Activated gamma-delta T cell (primary cell): Measurements from ENCODE around the gene RNPC3.

Experiments
- DNase-seq: peaks from one replicate; lab custom pipeline; 2025; lab: John Stamatoyannopoulos, UW
- total RNA-seq, 2 donors: gene quantifications; one replicate each; lab custom pipeline; 2026; lab: John Stamatoyannopoulos, UW

Gene RNPC3, protein sequence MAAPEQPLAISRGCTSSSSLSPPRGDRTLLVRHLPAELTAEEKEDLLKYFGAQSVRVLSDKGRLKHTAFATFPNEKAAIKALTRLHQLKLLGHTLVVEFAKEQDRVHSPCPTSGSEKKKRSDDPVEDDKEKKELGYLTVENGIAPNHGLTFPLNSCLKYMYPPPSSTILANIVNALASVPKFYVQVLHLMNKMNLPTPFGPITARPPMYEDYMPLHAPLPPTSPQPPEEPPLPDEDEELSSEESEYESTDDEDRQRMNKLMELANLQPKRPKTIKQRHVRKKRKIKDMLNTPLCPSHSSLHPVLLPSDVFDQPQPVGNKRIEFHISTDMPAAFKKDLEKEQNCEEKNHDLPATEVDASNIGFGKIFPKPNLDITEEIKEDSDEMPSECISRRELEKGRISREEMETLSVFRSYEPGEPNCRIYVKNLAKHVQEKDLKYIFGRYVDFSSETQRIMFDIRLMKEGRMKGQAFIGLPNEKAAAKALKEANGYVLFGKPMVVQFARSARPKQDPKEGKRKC
- total RNA-seq: 66.3 to 82.3 reads per million in 2 donors

DNA sequence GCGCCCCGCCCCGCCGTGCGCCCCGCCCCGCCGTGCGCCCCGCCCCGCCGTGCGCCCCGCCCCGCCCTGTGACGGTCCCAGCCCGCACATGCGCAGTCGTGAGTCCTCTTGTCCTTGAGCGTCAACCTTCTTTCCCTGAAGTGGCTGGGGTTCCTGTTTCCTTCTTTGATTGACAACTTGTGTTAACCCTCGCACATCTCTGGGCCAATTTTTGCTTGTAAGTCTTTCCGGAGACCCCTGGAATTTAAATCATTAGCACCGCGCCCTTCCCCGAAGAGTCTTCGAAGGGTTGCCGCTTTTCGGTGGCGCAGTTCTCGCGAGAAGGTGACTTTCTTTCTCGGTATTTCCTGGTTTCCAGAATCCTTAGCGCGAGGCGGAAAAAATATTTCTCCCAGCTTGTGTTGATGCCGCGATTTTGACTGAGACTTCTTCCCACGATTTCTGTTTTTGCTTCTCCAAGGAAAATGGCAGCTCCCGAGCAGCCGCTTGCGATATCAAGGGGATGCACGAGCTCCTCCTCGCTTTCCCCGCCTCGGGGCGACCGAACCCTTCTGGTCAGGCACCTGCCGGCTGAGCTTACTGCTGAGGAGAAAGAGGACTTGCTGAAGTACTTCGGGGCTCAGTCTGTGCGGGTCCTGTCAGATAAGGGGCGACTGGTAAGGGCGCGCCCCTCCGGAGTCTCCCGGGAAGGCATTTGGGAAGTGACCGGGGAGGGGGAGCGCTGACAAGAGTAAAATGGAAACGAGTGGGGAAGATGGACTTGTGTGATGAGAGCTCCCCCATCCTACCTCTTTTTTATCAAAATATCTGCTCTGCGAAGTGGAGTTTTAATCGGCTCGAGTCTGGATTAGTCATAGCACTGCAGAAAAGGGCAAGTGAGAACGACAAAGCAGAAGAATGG, at the start of gene RNPC3:
RNPC3 (plus strand) TSS at position 93 of the 901 bp plus-strand sequence; CDS start at position 465, 372 bp downstream.
- DNase-seq: peak; percentile 69

DNA sequence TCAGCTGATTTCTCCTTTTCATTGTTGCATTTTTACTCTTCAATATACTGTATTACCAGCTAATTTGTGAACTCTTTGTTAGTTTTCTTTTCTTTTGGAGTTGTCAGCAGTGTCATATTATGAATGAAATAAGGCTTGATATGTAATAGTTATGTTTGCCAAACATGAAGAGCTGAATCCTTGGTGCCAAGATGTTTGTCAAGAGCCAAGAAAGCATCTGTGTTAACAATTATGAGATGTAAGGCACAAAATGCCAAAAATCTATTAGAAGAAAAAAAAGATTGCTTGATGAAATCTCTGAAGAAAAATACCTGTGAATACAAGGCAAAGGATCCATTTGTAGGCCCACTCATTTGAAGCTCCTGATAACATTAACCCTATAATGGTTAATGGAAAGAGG, 48.4 kb upstream of the RNPC3 start:
- DNase-seq: no peak

DNA sequence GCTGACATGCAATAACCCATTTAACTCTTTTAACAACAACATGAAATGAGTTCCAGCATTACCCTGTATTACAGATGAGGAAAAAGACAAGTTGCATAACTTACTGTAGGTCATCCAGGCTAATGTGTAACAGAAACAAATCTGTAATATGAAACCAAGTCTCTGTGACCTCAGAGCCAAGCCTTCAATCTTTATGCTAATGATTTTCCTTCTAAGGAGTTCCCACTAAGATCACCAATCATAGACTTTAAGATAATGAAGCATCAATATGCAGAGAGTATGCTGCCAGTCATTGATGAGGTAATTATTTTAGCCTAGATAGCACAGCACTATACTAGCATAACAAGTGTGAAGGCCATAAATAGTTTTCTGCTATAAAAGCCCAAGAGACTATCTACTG, 35.6 kb upstream of the RNPC3 start:
- DNase-seq: no peak

DNA sequence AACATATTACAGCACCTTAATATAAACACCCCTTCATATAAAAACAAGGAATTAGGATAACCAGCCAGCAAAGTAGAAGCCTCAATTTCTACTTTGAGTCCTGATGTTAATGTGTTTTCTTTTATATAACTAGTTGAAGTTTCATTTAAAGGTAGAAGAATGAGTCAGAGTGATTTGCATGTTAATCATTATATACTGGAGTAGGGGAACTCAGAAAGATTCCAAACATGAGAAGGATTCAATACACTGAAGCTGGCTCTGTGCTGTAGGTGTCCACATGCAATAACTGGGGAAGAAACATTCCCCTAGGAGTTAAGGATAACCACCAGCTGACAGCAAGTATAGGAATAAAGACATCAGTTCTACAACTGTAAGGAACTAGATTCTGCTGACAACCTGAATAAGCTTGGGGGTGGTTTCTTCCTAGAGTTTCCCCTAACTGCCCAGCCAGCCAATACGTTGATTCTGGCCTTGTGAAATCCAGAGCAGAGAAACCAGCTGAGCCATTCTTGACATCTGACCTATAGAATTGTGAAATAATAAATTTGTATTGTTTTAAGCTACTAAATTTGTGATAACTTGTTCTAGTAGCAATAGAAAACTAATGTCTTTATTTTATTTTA, 33.4 kb upstream of the RNPC3 start:
- no peak for DNase-seq

DNA sequence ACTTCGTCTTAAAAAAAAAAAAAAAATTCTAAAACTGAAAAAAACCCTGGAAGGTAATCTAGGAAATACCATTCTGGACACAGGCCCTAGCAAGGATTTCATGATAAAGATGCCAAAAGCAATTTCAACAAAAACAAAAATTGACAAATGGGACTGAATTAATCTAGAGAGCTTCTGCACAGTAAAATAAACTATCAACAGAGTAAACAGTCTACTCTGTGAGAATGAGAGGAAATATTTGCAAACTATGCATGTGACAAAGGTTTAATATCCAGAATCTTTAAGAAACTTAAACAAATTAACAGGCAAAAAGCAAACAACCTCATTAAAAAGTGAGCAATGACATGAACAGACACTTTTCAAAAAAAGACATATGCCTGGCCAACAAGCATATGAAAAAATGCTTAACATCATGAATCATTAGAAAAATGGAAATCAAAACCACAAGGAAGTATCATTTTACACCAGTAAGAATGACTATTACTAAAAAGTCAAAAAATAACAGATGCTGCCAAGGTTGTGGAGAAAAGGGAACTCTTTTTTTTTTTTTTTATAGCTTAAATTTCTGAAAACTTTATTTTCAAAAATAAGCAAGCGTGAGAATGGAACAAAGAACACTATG, 29.4 kb upstream of the RNPC3 start:
- DNase-seq: no peak

DNA sequence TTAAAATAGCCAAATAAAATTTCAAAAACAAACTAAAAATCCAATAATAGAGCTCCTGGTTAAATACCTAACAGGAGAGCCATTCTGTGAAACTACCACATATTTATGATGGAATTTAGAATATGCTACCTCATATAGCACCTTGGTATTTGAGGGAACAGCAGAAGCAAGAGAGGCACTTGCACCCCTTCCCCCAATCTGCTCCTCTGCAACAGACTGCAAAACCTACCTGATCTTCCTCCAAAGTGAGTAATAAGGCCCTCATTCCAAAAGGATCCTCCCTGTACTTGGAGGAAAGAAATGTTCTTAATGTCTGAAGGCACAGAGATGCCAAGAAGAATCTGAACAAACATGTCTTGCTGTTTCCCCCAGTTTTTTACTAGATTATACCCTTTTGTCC, 28.1 kb upstream of the RNPC3 start:
- no peak for DNase-seq

DNA sequence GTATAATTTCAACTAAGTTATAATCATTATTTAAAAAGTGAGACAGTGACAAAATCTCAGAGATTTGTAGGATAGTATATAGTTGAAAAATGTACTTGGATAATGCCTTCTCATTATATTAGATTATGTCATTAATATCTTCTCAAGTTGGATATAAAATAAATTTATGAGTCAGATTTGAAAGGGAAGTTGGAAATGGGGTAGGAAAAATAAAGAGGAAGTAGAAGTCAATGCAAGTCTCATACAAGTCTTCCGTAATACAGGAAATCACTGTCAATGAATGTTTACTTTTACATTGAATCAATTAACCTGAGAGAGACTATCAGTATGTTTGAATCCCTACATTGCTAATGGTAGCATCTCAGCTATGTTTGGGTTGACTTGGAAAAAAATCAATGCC, 16.2 kb upstream of the RNPC3 start:
- no peak for DNase-seq

DNA sequence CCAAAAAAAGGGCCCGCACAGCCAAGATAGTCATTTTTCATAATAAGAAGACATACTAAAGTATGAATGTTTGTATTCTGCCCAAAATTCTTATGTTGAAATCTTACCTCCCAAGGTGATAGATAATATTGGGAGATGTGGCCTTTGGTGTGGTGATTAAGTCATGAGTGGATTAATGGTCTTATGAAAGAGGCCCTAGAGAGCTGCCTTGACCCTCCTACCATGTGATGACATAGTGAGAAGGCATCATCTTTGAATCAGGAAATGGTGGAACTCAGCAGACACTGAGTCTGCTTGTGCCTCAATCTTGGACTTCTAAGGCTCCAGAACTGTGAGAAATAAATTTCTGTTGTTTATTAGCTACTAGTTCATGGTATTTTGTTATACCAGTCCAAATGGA, 11.8 kb upstream of the RNPC3 start:
- DNase-seq: no peak

DNA sequence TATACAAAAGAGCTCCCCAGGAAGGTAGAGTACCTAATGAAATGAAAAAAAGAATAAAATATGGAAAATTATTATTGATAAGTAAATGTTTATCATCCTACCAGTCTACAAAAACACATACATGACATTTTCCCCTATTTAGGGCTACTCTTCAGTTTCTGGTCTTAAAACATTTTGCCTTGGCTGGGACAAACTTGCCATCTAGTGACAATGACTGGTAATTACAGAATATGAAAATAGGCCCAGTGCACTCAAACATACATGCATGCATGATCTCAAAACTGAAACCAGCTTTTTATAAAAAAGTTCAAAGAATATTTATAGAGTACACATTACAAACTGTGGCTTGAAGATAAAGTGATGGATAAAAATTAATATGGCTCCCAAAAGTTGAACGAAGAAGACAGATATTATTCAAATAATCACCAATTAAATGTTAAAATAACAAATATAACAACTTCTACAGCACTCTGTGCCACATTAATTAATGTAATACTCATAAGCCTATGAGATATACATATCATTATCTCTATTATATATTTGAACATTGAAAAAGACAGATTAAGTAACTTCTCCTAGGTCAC, 10.5 kb upstream of the RNPC3 start:
- DNase-seq: no peak

DNA sequence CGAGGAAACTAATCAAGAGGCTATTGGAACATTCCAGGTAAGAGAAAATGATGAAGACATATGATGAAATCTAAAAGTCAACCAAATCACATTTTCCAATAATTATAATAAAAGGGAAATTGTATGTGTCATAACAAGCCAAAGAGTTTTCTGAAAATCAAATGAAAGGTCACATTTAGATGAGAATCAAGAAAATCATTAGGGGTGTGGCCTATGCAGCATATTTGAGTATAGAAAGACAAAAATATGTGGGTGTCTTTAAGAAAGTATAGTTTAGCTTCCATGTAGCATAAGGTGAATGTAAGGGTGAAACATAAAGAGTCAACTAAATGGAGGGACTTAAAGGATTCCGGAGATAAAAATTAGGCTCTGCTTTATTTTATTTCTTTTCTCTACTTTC, 9.2 kb upstream of the RNPC3 start:
- DNase-seq: no peak

DNA sequence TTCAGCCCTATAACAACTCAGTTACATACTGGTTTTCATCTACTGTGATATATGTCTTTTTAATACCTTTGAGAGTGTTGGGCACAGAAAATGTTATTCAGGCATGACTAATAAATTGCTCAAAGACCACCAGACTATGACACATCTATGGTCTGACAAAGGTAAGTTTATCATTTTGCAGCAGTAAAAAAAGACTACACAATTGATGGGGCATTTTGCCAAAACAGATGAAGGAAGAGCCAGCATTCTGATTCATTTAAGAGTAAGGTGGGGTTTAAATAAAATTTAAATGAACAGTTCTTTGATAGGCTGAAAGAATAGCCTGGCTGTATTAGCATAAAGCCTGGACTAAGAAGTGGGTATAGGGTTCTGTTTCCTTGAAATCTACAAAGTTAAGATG, 8.8 kb upstream of the RNPC3 start:
- DNase-seq: no peak

DNA sequence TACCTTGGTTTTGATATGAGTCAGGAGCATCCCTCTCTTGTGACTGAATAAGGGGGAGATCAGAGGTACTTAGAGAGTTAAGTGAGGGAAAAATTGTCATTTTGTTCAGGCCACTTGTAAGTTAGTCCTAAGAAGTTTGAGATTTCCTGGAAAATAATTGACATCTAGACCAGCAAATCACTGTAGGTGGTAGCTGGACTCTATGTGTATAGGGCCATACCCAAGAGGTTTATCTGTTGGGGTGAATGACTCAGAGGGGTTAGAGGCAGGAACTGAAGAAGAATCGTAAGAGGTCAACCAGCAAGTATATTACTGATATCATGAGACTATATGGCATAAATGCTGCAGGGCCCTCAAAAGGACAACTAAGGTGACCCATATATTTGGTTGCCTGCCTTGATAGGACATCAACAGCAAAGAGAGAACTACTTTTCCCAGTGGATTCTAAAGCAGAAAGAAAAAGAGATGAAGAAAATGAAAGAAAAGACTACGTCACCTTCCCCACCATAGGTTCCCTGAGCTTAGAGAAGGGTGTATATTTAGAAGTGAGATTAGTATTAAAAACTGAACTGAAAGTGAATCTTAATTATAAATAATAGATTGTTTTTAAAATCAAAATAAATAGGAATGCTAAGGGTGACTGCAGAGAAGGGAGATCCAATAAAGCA, 8.0 kb upstream of the RNPC3 start:
- DNase-seq: no peak

DNA sequence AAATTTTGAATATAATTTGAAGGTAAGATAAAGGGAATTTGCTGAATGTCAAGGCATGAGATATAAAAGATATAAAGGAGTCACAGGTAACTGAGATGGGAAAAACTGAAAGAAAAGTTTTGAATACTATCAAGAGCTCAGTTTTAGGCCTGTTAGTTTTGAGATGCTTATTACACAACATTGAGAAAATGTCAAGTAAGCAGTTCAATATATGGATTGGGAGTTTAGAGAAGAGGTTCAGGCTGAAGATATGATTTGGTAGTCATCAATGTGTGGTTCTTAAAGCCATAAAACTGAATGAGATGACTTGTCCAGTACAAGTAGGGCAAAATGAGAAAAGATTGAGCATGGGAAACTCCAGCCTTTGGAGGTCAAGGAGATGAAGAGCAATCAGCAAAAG, 4.7 kb upstream of the RNPC3 start:
- no peak for DNase-seq

DNA sequence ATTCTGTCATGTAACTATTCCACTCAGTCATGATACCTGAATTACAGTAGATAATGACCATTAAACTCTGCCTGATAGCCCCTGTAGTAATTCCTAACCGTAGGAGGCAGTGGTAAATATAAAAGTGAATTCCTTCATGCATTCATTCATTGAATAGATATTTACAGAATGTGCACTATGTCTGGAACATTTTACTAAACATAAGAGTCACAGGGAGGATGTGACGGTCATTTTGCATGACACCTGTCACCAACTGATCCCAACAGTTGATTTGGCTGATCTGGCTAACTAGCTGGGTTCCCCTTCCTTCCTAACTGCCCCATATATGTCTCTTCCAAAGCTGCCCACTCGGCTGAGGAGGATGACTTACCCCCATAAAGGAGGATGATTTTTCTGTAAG, 2.2 kb upstream of the RNPC3 start:
- no peak for DNase-seq

DNA sequence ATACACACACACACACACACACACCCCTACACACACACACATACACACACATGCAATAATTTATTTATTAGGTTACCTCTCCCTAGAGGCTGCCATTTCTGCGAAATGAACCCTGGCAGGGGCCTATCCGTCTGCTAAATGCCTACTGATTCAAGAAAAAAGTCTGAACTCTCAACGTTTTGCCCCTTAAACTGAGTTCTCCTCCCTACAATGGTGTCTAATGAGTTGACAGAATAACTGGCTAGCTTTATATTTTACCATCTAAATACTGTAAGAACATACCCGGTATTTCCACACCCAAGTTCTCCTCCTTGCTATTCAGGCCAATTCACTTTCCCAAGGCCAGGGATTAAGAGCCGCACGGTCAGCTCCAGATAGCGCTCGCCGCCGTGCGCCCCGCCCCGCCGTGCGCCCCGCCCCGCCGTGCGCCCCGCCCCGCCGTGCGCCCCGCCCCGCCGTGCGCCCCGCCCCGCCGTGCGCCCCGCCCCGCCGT, 339 bp upstream of the RNPC3 start:
- DNase-seq: no peak

DNA sequence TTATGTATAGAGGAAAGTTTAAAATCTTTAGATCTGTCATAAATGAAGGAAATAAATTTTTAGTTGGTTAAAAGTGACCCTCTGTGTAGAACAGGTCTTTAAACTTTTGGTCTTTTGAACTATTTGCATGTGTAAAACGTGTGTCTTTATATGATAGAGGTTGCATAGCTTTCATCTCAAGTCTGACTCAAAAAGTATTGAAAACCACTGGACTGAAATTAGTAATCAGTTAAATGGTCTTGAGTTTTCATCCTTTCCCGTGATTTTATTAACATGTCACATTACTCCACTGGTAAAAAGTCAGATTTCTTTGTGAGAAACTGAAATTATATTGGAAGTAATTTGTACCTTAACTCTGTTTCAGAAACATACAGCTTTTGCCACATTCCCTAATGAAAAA, 1.8 kb downstream of the RNPC3 start:
- DNase-seq: no peak

DNA sequence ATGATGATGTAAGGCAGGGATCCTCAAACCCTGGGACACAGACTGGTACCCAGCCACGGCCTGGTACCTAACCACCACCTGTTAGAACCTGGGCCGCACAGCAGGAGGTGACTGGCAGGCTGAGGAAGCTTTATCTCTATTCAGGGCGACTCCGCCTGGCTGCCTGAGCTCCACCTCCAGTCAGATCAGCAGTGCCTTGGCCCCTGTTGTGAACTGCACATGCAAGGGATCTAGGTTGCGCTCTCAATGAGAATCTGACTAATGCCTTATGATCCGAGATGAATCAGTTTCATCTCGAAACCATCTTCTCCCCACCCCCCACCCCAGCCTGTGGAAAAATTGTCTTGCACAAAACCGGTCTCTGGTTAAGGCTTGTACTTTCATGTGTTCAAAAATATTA, 4.2 kb downstream of the RNPC3 start:
- no peak for DNase-seq

DNA sequence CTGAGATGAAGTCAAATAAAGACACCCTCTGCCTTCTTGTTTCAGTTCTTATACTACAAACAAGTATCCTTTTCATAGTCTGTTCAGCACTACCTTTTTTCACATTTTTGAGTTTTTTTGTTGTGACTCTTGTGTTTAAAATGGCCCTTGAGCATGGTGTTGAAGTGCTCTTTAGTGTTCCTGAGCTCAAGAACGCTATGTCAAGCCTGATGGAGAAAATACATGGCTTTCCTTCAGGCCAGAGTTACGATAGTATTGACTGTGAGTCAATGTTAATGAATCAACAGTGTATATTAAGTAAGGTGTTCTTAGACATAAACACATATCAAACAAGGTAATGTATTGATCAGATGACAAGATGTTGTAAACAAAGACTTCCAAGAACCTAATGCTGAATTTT, 12.7 kb downstream of the RNPC3 start:
- DNase-seq: no peak

DNA sequence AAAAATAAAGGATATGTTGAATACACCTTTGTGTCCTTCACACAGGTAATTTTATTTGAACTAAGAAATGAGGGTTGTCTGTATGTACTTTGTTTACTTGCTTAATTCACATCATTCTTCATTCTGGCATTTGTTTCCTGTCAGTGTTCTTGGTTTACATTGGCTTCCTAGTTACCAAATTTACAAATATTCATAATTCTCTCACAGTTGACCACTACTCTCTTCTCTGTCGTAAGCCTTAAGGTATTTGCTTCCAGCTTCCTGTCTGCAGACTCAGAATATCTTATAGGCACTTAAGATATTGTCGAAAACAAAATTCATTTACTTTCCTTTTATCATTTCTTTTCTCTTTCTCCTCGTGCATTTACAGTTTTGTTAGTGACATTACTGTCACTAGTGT, 15.9 kb downstream of the RNPC3 start:
- no peak for DNase-seq

DNA sequence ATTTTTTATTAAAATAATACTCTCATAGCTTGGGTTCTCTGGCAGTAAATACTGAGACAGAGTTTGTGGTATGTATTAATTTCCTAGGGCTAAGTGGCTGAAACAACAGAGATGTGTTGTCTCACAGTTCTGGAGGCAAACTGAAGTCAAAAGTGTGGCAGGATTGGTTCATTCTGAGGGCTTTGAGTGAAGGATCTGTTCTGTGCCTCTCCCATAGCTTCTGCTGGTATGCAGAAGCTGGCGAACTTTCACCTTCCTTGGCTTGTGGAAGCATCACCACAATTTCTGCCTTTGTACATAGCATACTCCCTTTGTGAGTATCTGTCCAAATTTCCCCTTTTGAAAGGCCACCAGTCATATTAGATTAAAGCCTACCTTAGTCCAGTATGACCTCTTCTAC, 21.0 kb downstream of the RNPC3 start:
- no peak for DNase-seq

DNA sequence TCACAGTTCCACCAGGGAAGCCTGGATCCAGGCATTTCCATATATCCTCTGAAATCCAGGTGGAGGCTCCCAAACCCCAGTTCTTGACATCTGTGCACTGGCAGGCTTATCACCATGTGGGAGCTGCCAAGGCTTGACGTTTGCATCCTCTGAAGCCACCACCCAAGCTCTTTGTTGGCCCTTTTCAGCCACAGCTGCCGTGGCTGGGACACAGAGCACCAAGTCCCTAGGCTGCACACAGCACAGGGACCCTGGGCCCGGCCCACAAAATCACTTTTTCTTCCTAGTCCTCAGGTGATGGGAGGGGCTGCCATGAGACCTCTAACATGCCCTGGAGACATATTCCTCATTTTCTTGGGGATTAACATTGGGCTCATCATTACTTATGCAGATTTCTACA, 22.3 kb downstream of the RNPC3 start:
- no peak for DNase-seq
